ENCODE data around the gene MROH7. TPM values are rescaled to one million over a fixed set of nuclear protein-coding genes. Genes with fewer than 3 reads are reported as not detected.

Gene MROH7
- total and polyA plus RNA-seq, 8 donors, result 0.68 to 33.8 (median 5.2) TPM

DNA sequence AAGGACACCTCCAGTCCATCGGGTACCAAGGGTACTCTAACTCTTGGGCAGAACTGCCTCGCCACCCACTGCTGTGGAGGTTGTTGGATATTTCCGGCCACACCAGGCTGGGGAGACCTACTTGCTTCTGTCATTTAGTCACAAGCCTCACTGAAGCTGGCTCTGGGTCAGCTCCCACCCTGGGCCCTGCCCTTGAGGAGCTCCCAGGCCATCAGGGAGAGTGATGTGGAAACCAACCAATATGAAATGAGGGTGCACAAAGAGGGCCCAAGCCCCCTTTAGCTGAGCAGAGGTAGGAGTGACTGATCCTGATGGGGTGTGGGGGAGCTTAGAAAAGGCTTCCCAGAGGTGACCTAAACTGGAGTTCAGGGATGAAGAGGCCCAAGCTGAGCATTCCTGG lies 103.1 kb downstream of the MROH7 start:
- Histone ChIP-seq H3K27ac (no peak overlapping the region), H3K4me3 (no peak overlapping the region), H3K9me3 (no peaks in the 10 kb centered on the region), H3K4me1 (peaks cover 0 to 5% (median 0%) of the 10 kb centered on the region in 4 donors), H3K36me3 (peaks cover 21 to 52% (median 50%) of the 10 kb centered on the region in 4 donors), H3K27me3 (no peaks in the 10 kb centered on the region)
- intact Hi-C loops (cut with DNase I; ENCODE audit: low total_unique reads), result no loop called here
- no peak for DNase-seq
- WGBS, 5 donors, result 94 to 100% (median 96%) methylated on average over 3 of the region's 3 CpGs; no CpG with 5 or more reads in 1 of the 5 donors
- TF ChIP-seq EP300 (IDR thresholded peaks at IDR 0.05) (no peak), POLR2AphosphoS5 (IDR thresholded peaks at IDR 0.05) (no peak), POLR2A (IDR thresholded peaks at IDR 0.05) (no peak), CTCF (IDR thresholded peaks at IDR 0.05) (no peak)

DNA sequence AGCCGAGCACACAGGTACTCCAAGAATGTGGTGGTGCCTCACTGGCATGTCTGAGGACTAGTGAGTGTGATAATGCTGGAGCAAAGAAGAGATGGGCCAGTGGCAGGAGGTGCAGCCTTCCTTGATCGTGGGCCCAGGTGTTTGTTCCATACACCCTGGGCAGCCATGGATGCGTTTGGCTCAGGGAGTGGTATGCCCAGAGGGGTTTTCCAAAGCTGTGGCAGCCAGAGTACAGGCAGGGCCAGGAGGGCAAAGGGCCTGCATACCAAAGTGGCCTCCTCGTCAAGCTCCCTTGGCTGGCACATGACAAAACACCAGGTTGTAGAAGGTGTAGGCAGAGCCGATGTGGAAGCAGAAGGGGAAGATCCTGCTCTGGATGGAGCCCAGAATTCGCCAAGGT lies 103.7 kb downstream of the MROH7 start:
- no peak overlapping the region for H3K4me3 ChIP-seq
- H3K27ac ChIP-seq, result no peak overlapping the region
- no peak for DNase-seq
- no peak for TF ChIP-seq CTCF (IDR thresholded peaks at IDR 0.05)
- no peak for TF ChIP-seq POLR2A (IDR thresholded peaks at IDR 0.05)
- TF ChIP-seq POLR2AphosphoS5 (IDR thresholded peaks at IDR 0.05), result no peak
- TF ChIP-seq EP300 (IDR thresholded peaks at IDR 0.05), result no peak
- intact Hi-C loops (cut with DNase I; ENCODE audit: low total_unique reads), result no loop called here
- H3K4me1 ChIP-seq, result peaks cover 0 to 5% (median 0%) of the 10 kb centered on the region in 4 donors
- peaks cover 21 to 46% (median 44%) of the 10 kb centered on the region in 4 donors for H3K36me3 ChIP-seq
- no peaks in the 10 kb centered on the region for H3K9me3 ChIP-seq
- 77 to 84% (median 80%) methylated on average over 6 of the region's 6 CpGs for WGBS, 5 donors
- no peaks in the 10 kb centered on the region for H3K27me3 ChIP-seq

GRCh38 chr1:54745864-54746263 lies 104.3 kb downstream of the MROH7 start:
- 90 to 99% (median 95%) methylated on average over 4 of the region's 4 CpGs for WGBS, 5 donors
- DNase-seq, result no peak
- Histone ChIP-seq H3K9me3 (no peaks in the 10 kb centered on the region), H3K27ac (no peak overlapping the region), H3K4me1 (peaks cover 0 to 5% (median 0%) of the 10 kb centered on the region in 4 donors), H3K27me3 (no peaks in the 10 kb centered on the region), H3K36me3 (peaks cover 16 to 40% (median 38%) of the 10 kb centered on the region in 4 donors), H3K4me3 (no peak overlapping the region)
- no peak for TF ChIP-seq POLR2A (IDR thresholded peaks at IDR 0.05)
- TF ChIP-seq EP300 (IDR thresholded peaks at IDR 0.05), result no peak
- no peak for TF ChIP-seq POLR2AphosphoS5 (IDR thresholded peaks at IDR 0.05)
- TF ChIP-seq CTCF (IDR thresholded peaks at IDR 0.05), result no peak
- intact Hi-C loops (cut with DNase I; ENCODE audit: low total_unique reads), result no loop called here

DNA sequence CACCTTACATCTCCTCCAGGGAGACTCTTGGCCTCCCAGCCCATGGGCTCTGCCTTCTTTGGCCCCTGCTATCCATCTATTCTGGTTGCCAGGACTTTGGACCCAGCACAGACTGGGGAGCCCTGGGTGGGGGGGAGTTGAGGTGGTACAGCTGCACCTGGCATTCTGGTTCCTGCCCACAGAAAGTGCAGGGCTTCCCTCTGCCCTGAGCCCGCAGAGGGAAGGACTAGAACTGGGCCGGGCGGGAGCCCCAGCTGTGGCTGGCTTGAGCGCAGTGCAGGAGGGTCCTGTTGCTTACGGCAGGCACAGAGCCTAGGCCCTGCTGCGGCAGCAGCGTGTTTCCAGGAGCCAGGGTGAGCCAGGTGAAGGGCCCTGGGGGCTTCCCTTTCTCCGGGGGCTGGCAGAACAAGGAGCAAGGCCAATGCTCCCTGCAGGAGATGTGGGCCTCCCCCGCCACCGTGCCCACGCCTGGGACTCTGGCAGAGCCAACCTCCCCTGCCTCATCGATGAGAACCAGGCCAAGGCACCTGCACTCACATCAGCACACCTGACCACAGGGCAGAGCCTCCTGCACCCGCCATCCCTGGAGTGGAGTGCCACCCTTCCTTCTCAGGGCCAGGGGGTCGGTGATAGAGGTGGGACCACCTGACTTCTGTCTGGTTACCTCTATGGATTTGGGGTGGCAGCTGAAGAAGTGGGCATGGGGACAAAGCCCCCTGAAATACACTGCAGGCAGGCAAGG lies 106.7 kb downstream of the MROH7 start:
- intact Hi-C loops (cut with DNase I; ENCODE audit: low total_unique reads), result no loop called here
- DNase-seq, result no peak
- Histone ChIP-seq H3K4me3 (no peak overlapping the region), H3K4me1 (no peaks in the 10 kb centered on the region), H3K27ac (no peak overlapping the region), H3K36me3 (peaks cover 0 to 16% (median 14%) of the 10 kb centered on the region in 4 donors), H3K9me3 (no peaks in the 10 kb centered on the region), H3K27me3 (no peaks in the 10 kb centered on the region)
- 83 to 100% (median 85%) methylated on average over 2 to 14 of the region's 14 CpGs for WGBS, 5 donors
- no peak for TF ChIP-seq POLR2A (IDR thresholded peaks at IDR 0.05)

GRCh38 chr1:54750596-54750995 lies 109.0 kb downstream of the MROH7 start:
- no peak for DNase-seq
- H3K4me3 ChIP-seq, result no peak overlapping the region
- intact Hi-C loops (cut with DNase I; ENCODE audit: low total_unique reads), result no loop called here
- peaks cover 0 to 3% (median 1%) of the 10 kb centered on the region in 4 donors for H3K36me3 ChIP-seq
- no peaks in the 10 kb centered on the region for H3K9me3 ChIP-seq
- 54 to 79% (median 63%) methylated on average over 6 of the region's 6 CpGs for WGBS, 5 donors
- no peak for TF ChIP-seq CTCF (IDR thresholded peaks at IDR 0.05)
- no peak for TF ChIP-seq EP300 (IDR thresholded peaks at IDR 0.05)
- no peak for TF ChIP-seq POLR2A (IDR thresholded peaks at IDR 0.05)
- TF ChIP-seq POLR2AphosphoS5 (IDR thresholded peaks at IDR 0.05), result no peak
- H3K4me1 ChIP-seq, result no peaks in the 10 kb centered on the region
- H3K27me3 ChIP-seq, result no peaks in the 10 kb centered on the region
- no peak overlapping the region for H3K27ac ChIP-seq
